Measurements from ENCODE around the gene FADS1. TPM values are rescaled to one million over a fixed set of nuclear protein-coding genes. Genes with fewer than 3 reads are reported as not detected.

FADS1 gene
- total and polyA plus RNA-seq, 2 donors (not counting 3 experiments of a cell fraction or from before 2014, with no cell fraction given) = 110 to 121 TPM

GRCh38 chr11:61764606-61765260 lies 52.1 kb downstream of the FADS1 start:
- no peak overlapping the region for H2AFZ ChIP-seq (ENCODE audit: low read depth, low read length)
- H3K27me3 ChIP-seq (ENCODE audit: control insufficient read depth in 2 of 2, insufficient read depth in 2 of 2, low read length in 2 of 2) = peaks cover 0 to 2% of the 10 kb centered on the region in 2 experiments
- TF ChIP-seq JUN (IDR thresholded peaks at IDR 0.05; ENCODE audit: borderline replicate concordance, insufficient read depth, insufficient read length, low read depth) (no peak), MYC (IDR thresholded peaks at IDR 0.05; ENCODE audit: low read depth, low read length) (no peak), FOS (IDR thresholded peaks at IDR 0.05; ENCODE audit: borderline replicate concordance, insufficient read depth, low read length) (no peak), EZH2 (IDR thresholded peaks at IDR 0.05; ENCODE audit: borderline replicate concordance, low read depth, low read length, severe bottlenecking) (no peak), POLR2AphosphoS5 (IDR thresholded peaks at IDR 0.05; ENCODE audit: insufficient read depth, low read depth, low read length) (no peak), CTCF (IDR thresholded peaks at IDR 0.05; ENCODE audit: extremely low read depth in 1 of 2, insufficient read depth in 1 of 2, low read depth in 1 of 2, low read length in 2 of 2) (no peak), MAX (IDR thresholded peaks at IDR 0.05; ENCODE audit: insufficient read depth, insufficient read length) (no peak), GATA2 (IDR thresholded peaks at IDR 0.05; ENCODE audit: insufficient read depth, insufficient read length, low read depth, low read length) (no peak), POLR2A (IDR thresholded peaks at IDR 0.05; ENCODE audit: low read depth, low read length) (no peak)
- no peaks in the 10 kb centered on the region for H3K36me3 ChIP-seq (ENCODE audit: control insufficient read depth in 2 of 2, extremely low read depth in 1 of 2, insufficient read depth in 2 of 2, low read length in 2 of 2)
- no peak overlapping the region for H3K4me2 ChIP-seq (ENCODE audit: insufficient read depth, low read length)
- POLR2A ChIA-PET = no interaction called here
- intact Hi-C loops (cut with micrococcal nuclease) (no loop called here), dilution Hi-C loops (cut with MboI; ENCODE audit: extremely low pct_ligation_motif_present, low sequenced_read_pairs) (no loop called here)
- no peak overlapping the region for H3K4me3 ChIP-seq (replicated peaks in 1 of 3; ENCODE audit: insufficient read depth in 1 of 3, low read depth in 1 of 3, low read length in 3 of 3)
- FAIRE-seq = no peak
- H4K20me1 ChIP-seq (replicated peaks; ENCODE audit: control insufficient read depth, extremely low read depth, insufficient read depth, low read length) = no peaks in the 10 kb centered on the region
- H3K27ac ChIP-seq (ENCODE audit: insufficient read depth, low read depth, low read length) = no peak overlapping the region
- H3K9ac ChIP-seq (replicated peaks; ENCODE audit: extremely low read depth, insufficient read depth, low read length) = no peak overlapping the region
- H3K4me1 ChIP-seq (ENCODE audit: control insufficient read depth, extremely low read depth, insufficient read depth, low read length) = no peaks in the 10 kb centered on the region
- CTCF ChIA-PET = interaction anchor here (0.9 to 5.4 kb wide), 3 partner anchors 13 to 317 kb away, joined by 3 to 29 read pairs (median 3); no protein-coding TSS in a partner anchor
- no peaks in the 10 kb centered on the region for H3K9me3 ChIP-seq (replicated peaks; ENCODE audit: control insufficient read depth, insufficient read depth, low read length)
- BruUV-seq (replicated peaks) = no TSS peak
- no peaks in the 10 kb centered on the region for H3K79me2 ChIP-seq (ENCODE audit: control insufficient read depth, insufficient read depth, low read length)
- DNase-seq (ENCODE audit: low read depth, low spot score) = no peak
- no peaks in the 10 kb centered on the region for H3K9me1 ChIP-seq (replicated peaks; ENCODE audit: control insufficient read depth, extremely low read depth, insufficient read depth, low read length)

All from endothelial cell of umbilical vein (primary cell).